IMR-90 (cell line): Measurements from ENCODE around the gene PCARE. TPM values are rescaled to one million over a fixed set of nuclear protein-coding genes. Genes with fewer than 3 reads are reported as not detected.

Source experiments
- ATAC-seq: fragments of 200-7000 bp; cut with Tn5 transposase; 2 replicates; pipeline ENCODE4 v1.9.1; 2020; ENCODE audit warnings: low read depth, mild to moderate bottlenecking, moderate library complexity
- BruUV-seq: library from RNA; stranded (reverse); fragments of 400-500 nt; replicated peaks from 2 replicates; lab custom pipeline; 2021; lab: Mats Ljungman, UMichigan
- CTCF ChIA-PET: fragments of 300-600 bp; formaldehyde crosslinking; extraction: SDS; loops from one replicate; lab custom pipeline; 2021; ENCODE audit warnings: antibody characterized with exemption; lab: Yijun Ruan, JAX
- POLR2A ChIA-PET: fragments of 300-600 bp; sonication (Branson Sonifier 250); formaldehyde crosslinking; loops from one replicate; lab custom pipeline; 2022; ENCODE audit warnings: antibody characterized with exemption; ENCODE audit not compliant: unreplicated experiment; lab: Charles Lee
- DNase-seq: peaks from one replicate; pipeline ENCODE4 v3.0.0; 2013
- H2AFZ ChIP-seq: replicated peaks from 2 replicates; pipeline ENCODE3; 2013; ENCODE audit warnings: low read length, mild to moderate bottlenecking; ENCODE audit not compliant: poor library complexity
- H2AK5ac ChIP-seq: 2 replicates; pipeline ENCODE4 v1.6.1; 2013; ENCODE audit warnings: low read depth, low read length, inconsistent platforms
- H2AK9ac ChIP-seq: replicated peaks from 2 replicates; pipeline ENCODE3; 2013; ENCODE audit warnings: mild to moderate bottlenecking, low read depth, low read length, moderate library complexity; ENCODE audit not compliant: poor library complexity
- H2BK120ac ChIP-seq: 2 replicates; pipeline ENCODE4 v1.6.1; 2013; ENCODE audit warnings: low read depth, low read length, inconsistent platforms
- H2BK15ac ChIP-seq: 3 replicates; pipeline ENCODE4 v1.6.1; 2013; ENCODE audit warnings: low read depth, low read length, inconsistent platforms
- H2BK20ac ChIP-seq: 2 replicates; pipeline ENCODE4 v1.6.1; 2013; ENCODE audit warnings: low read depth, mild to moderate bottlenecking, inconsistent platforms, low read length, moderate library complexity
- H2BK5ac ChIP-seq: 2 replicates; pipeline ENCODE4 v1.6.1; 2013; ENCODE audit warnings: mild to moderate bottlenecking, low read depth, low read length, inconsistent platforms; ENCODE audit not compliant: poor library complexity, severe bottlenecking
- H3K14ac ChIP-seq: replicated peaks from 2 replicates; pipeline ENCODE4 v1.6.1; 2013; ENCODE audit warnings: low read depth, low read length, inconsistent platforms
- H3K18ac ChIP-seq: 2 replicates; pipeline ENCODE4 v1.6.1; 2013; ENCODE audit warnings: low read depth, low read length, control low read depth
- H3K23ac ChIP-seq: 2 replicates; pipeline ENCODE4 v1.6.1; 2013; ENCODE audit warnings: low read depth, low read length, inconsistent platforms
- H3K27ac ChIP-seq: 2 replicates; pipeline ENCODE4 v1.5.1; 2013; ENCODE audit warnings: mild to moderate bottlenecking, control low read depth, low read length; ENCODE audit not compliant: insufficient read depth
- H3K27me3 ChIP-seq: 2 replicates; pipeline ENCODE4 v1.6.1; 2013; ENCODE audit warnings: low read length; ENCODE audit not compliant: control insufficient read depth, insufficient read depth
- H3K36me3 ChIP-seq: 2 replicates; pipeline ENCODE4 v1.6.1; 2013; ENCODE audit warnings: low read length, mixed read lengths; ENCODE audit not compliant: control insufficient read depth, insufficient read depth
- H3K4ac ChIP-seq: 2 replicates; pipeline ENCODE4 v1.6.1; 2013; ENCODE audit warnings: low read depth, low read length, inconsistent platforms
- H3K4me1 ChIP-seq: 2 replicates; pipeline ENCODE4 v1.6.1; 2013; ENCODE audit warnings: low read length, mixed read lengths; ENCODE audit not compliant: control insufficient read depth, insufficient read depth
- H3K4me2 ChIP-seq: 2 replicates; pipeline ENCODE4 v1.6.1; 2013; ENCODE audit warnings: low read depth, mild to moderate bottlenecking, control low read depth, low read length, moderate library complexity
- H3K4me3 ChIP-seq: 2 replicates; pipeline ENCODE4 v1.5.1; 2013; ENCODE audit warnings: low read depth, mild to moderate bottlenecking, control low read depth, low read length, moderate library complexity; ENCODE audit not compliant: insufficient read depth
- H3K56ac ChIP-seq: 2 replicates; pipeline ENCODE4 v1.6.1; 2013; ENCODE audit warnings: low read length, inconsistent platforms; ENCODE audit not compliant: insufficient read depth; ENCODE audit errors: extremely low read depth
- H3K79me1 ChIP-seq, 2 experiments: 2 replicates each; pipeline ENCODE4 v1.6.1; 2013; ENCODE audit warnings: low read length in 2 of 2, inconsistent platforms in 1 of 2, low read depth in 1 of 2
- H3K9ac ChIP-seq: 2 replicates; pipeline ENCODE4 v1.6.1; 2013; ENCODE audit warnings: low read depth, low read length, control low read depth
- H3K9me1 ChIP-seq: 2 replicates; pipeline ENCODE4 v1.6.1; 2013; ENCODE audit warnings: low read length, inconsistent platforms; ENCODE audit not compliant: insufficient read depth
- H3K9me3 ChIP-seq: 2 replicates; pipeline ENCODE4 v1.6.1; 2013; ENCODE audit warnings: low read length; ENCODE audit not compliant: control insufficient read depth, insufficient read depth
- H4K20me1 ChIP-seq: 2 replicates; pipeline ENCODE4 v1.6.1; 2013; ENCODE audit warnings: low read length, inconsistent platforms; ENCODE audit not compliant: insufficient read depth
- H4K5ac ChIP-seq: 2 replicates; pipeline ENCODE4 v1.6.1; 2013; ENCODE audit warnings: mild to moderate bottlenecking, low read depth, low read length, control low read depth
- H4K8ac ChIP-seq, 2 experiments: 2 replicates each; pipeline ENCODE4 v1.6.1; 2013; ENCODE audit warnings: low read depth in 2 of 2, low read length in 2 of 2, control low read depth in 1 of 2, inconsistent platforms in 1 of 2
- H4K91ac ChIP-seq: 2 replicates; pipeline ENCODE4 v1.6.1; 2013; ENCODE audit warnings: low read depth, low read length, inconsistent platforms; ENCODE audit not compliant: insufficient read depth
- BHLHE40 ChIP-seq: fragments of 150-350 bp; IDR thresholded peaks from 2 replicates; pipeline ENCODE4 v1.6.1; 2016; ENCODE audit warnings: mild to moderate bottlenecking, low read depth, low read length
- CHD1 ChIP-seq: IDR thresholded peaks from 2 replicates; pipeline ENCODE4 v1.6.1; 2012; ENCODE audit warnings: low read depth, low read length, improper control_type of control experiment
- FOS ChIP-seq: fragments of 150-350 bp; IDR thresholded peaks from 2 replicates; pipeline ENCODE4 v1.6.1; 2016; ENCODE audit warnings: low read depth, low read length
- MAFK ChIP-seq: IDR thresholded peaks from 2 replicates; pipeline ENCODE4 v1.6.1; 2012; ENCODE audit warnings: low read depth, low read length, improper control_type of control experiment
- MAZ ChIP-seq: IDR thresholded peaks from 2 replicates; pipeline ENCODE4 v1.6.1; 2012; ENCODE audit warnings: low read depth, mild to moderate bottlenecking, low read length, improper control_type of control experiment, moderate library complexity, borderline replicate concordance
- NFE2L2 ChIP-seq: fragments of 150-350 bp; IDR thresholded peaks from 2 replicates; pipeline ENCODE4 v1.6.1; 2016; ENCODE audit warnings: low read depth, mild to moderate bottlenecking, low read length
- POLR2A ChIP-seq: IDR thresholded peaks from 2 replicates; pipeline ENCODE4 v1.6.1; 2012; ENCODE audit warnings: mild to moderate bottlenecking, low read depth, low read length
- RAD21 ChIP-seq: IDR thresholded peaks from 2 replicates; pipeline ENCODE4 v1.6.1; 2012; ENCODE audit warnings: low read length, improper control_type of control experiment
- RCOR1 ChIP-seq: IDR thresholded peaks from 2 replicates; pipeline ENCODE4 v1.6.1; 2012; ENCODE audit warnings: mild to moderate bottlenecking, low read length, improper control_type of control experiment; ENCODE audit not compliant: insufficient replicate concordance
- RFX5 ChIP-seq: IDR thresholded peaks from 2 replicates; pipeline ENCODE4 v1.8.0; 2012; ENCODE audit warnings: low read depth, mild to moderate bottlenecking, low read length, moderate library complexity
- SMC3 ChIP-seq: fragments of 150-350 bp; IDR thresholded peaks from 2 replicates; pipeline ENCODE4 v1.6.1; 2016; ENCODE audit warnings: low read depth, mild to moderate bottlenecking, antibody characterized with exemption, low read length, moderate library complexity
- WGBS, 2 experiments: methylation state at CpG; one replicate each; pipeline versions ENCODE4 v1.1.5 to v1.1.7; 2013; ENCODE audit warnings: missing lambda C conversion rate in 2 of 2; ENCODE audit not compliant: insufficient read length in 1 of 2; ENCODE audit errors: extremely low coverage in 2 of 2; 5-methylcytosine and 5-hydroxymethylcytosine counted together
- dilution Hi-C: fragments of 300-500 bp; cut with HindIII; formaldehyde crosslinking; loops from one replicate; pipeline ENCODE4 v1.14.3; 2018; ENCODE audit warnings: low sequenced_read_pairs; ENCODE audit not compliant: unreplicated experiment
- in situ Hi-C: fragments of 300-500 bp; cut with MboI; formaldehyde crosslinking; loops from 3 replicates; pipeline ENCODE4 v1.14.3; 2019; ENCODE audit warnings: low sequenced_read_pairs, inconsistent platforms, mixed read lengths
- intact Hi-C: fragments of 100-400 bp; cut with micrococcal nuclease; formaldehyde crosslinking; loops from 2 replicates; pipeline ENCODE4 v1.10.0; 2022
- polyA plus RNA-seq, 3 experiments: library from polyadenylated mRNA; depleted of rRNA; stranded (reverse); fragments of >200 nt; gene quantifications; 2 replicates each; pipeline ENCODE4 v1.2.3, GENCODE V29; 2012; ENCODE audit warnings: low replicate concordance in 1 of 3
- total RNA-seq: library from RNA; depleted of rRNA; stranded (reverse); fragments of >200 nt; gene quantifications from 2 replicates; pipeline ENCODE4 v1.2.3, GENCODE V29; 2012
- TF ChIP-seq, protein P1 (sequence below): fragments of 150-350 bp; IDR thresholded peaks from 2 replicates; pipeline ENCODE4 v1.6.1; 2016; ENCODE audit warnings: low read depth, mild to moderate bottlenecking, low read length, moderate library complexity, borderline replicate concordance
- TF ChIP-seq, protein P2 (sequence below): conservative IDR thresholded peaks from 2 replicates; pipeline ENCODE4 v1.5.1; 2012; ENCODE audit warnings: mild to moderate bottlenecking, low read depth, low read length, improper control_type of control experiment
- TF ChIP-seq, protein P3 (sequence below): fragments of 150-350 bp; IDR thresholded peaks from 2 replicates; pipeline ENCODE4 v1.6.1; 2017; ENCODE audit warnings: mild to moderate bottlenecking, antibody characterized with exemption, low read length, low read depth

PCARE gene
- total and polyA plus RNA-seq, 2 of the 4 experiments (the other 2 are of a cell fraction) = not detected

DNA sequence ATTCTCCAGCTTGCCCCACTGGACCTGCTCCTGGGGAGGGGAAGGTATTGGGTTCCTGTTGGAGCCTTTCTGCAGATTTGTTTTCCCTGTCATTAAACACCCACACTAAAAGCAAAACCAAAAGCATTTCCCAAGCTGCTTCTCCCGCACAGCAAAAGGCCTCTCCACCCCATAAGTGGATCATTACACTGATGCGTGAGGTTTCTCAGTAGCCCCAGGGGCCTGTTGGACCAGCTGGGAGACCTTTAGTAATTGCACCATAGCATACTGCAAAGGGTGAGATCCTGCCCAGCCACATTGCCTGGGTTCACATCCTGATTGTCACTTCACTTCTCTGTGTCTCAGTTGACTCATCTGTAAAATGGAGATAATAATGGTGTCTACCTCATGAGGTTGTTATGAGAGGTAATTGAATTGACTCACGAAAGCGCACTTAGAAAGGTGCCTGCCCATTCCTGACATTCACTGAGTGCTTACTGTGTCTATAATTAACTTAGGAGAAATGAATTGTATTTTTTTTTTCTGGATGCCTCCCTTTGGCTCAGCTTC is 49.4 kb downstream of the PCARE start:
- Histone ChIP-seq H3K4me2 (no peak overlapping the region), H4K5ac (no peak overlapping the region), H3K4ac (no peak overlapping the region), H4K8ac (no peak overlapping the region), H3K27me3 (peaks cover 8% of the 10 kb centered on the region; the same call in 1 of the 2 replicates), H3K9me3 (no peaks in the 10 kb centered on the region), H3K36me3 (no peaks in the 10 kb centered on the region), H2AK9ac (no peak overlapping the region), H2AFZ (no peak overlapping the region), H3K9me1 (no peaks in the 10 kb centered on the region), H3K9ac (no peak overlapping the region), H3K4me3 (no peak overlapping the region), H3K79me1 (no peaks in the 10 kb centered on the region), H2AK5ac (no peak overlapping the region), H4K20me1 (no peaks in the 10 kb centered on the region), H3K4me1 (no peaks in the 10 kb centered on the region), H2BK5ac (no peak overlapping the region), H3K18ac (no peak overlapping the region), H4K91ac (no peak overlapping the region), H2BK20ac (no peak overlapping the region), H2BK120ac (no peak overlapping the region), H2BK15ac (no peak overlapping the region), H3K27ac (no peak overlapping the region), H3K14ac (no peak overlapping the region), H3K56ac (no peak overlapping the region), H3K23ac (no peak overlapping the region)
- ChIA-PET CTCF (no interaction called here), POLR2A (no interaction called here)
- DNase-seq (no peak), ATAC-seq (no peak)
- intact Hi-C loops = no loop called here
- in situ Hi-C loops = no loop called here
- dilution Hi-C loops = no loop called here
- WGBS, 2 experiments = no CpG with 5 or more reads among the region's 4 CpGs
- no TSS peak for BruUV-seq
- TF ChIP-seq MAFK (no peak), SMC3 (no peak), BHLHE40 (no peak), RCOR1 (no peak), RFX5 (no peak), RAD21 (no peak), NFE2L2 (no peak), CHD1 (no peak), FOS (no peak), POLR2A (no peak), MAZ (no peak)
- TF ChIP-seq, protein P1, sequence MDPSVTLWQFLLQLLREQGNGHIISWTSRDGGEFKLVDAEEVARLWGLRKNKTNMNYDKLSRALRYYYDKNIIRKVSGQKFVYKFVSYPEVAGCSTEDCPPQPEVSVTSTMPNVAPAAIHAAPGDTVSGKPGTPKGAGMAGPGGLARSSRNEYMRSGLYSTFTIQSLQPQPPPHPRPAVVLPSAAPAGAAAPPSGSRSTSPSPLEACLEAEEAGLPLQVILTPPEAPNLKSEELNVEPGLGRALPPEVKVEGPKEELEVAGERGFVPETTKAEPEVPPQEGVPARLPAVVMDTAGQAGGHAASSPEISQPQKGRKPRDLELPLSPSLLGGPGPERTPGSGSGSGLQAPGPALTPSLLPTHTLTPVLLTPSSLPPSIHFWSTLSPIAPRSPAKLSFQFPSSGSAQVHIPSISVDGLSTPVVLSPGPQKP = no peak
- TF ChIP-seq, protein P2, sequence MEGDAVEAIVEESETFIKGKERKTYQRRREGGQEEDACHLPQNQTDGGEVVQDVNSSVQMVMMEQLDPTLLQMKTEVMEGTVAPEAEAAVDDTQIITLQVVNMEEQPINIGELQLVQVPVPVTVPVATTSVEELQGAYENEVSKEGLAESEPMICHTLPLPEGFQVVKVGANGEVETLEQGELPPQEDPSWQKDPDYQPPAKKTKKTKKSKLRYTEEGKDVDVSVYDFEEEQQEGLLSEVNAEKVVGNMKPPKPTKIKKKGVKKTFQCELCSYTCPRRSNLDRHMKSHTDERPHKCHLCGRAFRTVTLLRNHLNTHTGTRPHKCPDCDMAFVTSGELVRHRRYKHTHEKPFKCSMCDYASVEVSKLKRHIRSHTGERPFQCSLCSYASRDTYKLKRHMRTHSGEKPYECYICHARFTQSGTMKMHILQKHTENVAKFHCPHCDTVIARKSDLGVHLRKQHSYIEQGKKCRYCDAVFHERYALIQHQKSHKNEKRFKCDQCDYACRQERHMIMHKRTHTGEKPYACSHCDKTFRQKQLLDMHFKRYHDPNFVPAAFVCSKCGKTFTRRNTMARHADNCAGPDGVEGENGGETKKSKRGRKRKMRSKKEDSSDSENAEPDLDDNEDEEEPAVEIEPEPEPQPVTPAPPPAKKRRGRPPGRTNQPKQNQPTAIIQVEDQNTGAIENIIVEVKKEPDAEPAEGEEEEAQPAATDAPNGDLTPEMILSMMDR = no peak
- TF ChIP-seq, protein P3, sequence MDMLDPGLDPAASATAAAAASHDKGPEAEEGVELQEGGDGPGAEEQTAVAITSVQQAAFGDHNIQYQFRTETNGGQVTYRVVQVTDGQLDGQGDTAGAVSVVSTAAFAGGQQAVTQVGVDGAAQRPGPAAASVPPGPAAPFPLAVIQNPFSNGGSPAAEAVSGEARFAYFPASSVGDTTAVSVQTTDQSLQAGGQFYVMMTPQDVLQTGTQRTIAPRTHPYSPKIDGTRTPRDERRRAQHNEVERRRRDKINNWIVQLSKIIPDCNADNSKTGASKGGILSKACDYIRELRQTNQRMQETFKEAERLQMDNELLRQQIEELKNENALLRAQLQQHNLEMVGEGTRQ = no peak
